ENCODE measurements around the gene CHPF. TPM values are rescaled to one million over a fixed set of nuclear protein-coding genes. Genes with fewer than 3 reads are reported as not detected.

Gene CHPF
- total and polyA plus RNA-seq, 2 donors = 48.6 to 56.9 TPM

DNA sequence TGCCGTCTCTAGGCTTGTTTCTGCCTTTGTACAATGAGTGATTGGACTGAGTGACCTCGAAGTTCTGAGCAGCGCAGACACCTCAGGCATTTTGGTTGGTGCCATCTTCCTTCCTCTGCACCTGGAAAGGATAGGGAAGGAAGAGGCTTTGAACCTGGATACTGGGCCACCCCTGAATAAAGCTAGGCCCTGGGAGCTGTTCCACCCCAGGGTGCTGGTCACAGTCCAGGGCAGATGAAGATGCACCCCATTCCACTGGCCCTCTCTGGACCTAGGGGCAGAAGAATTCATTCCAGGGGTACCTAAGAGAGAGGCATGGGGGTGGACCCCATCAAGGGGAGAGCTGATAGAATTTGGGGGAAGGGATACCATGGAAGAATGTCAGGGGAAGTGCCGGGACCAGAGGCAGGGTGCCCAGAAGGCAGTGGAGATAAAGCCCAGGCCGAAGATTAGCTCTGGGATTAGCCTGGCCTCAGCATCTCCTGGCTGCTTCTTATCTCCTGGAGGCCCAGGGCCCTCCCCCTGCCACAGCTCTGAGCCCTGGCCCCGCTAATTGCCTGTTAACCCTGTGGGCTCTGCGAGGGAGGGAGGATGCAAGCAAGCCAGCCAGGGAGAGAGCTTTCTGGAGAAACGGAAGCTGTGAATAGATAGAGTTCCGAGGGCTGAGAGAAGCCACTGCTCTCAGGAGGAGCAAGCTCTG, 17.9 kb downstream of the CHPF start:
- Histone ChIP-seq H3K36me3 (ENCODE audit: insufficient read depth) (no peaks in the 10 kb centered on the region), H3K4me3 (ENCODE audit: low read depth, low read length) (no peak overlapping the region), H3K4me1 (ENCODE audit: insufficient read depth) (no peaks in the 10 kb centered on the region), H3K27ac (ENCODE audit: low read depth) (no peak overlapping the region)
- WGBS = 42% methylated on average over 9 of the region's 9 CpGs
- DNase-seq (ENCODE audit: extremely low spot score) = no peak

DNA sequence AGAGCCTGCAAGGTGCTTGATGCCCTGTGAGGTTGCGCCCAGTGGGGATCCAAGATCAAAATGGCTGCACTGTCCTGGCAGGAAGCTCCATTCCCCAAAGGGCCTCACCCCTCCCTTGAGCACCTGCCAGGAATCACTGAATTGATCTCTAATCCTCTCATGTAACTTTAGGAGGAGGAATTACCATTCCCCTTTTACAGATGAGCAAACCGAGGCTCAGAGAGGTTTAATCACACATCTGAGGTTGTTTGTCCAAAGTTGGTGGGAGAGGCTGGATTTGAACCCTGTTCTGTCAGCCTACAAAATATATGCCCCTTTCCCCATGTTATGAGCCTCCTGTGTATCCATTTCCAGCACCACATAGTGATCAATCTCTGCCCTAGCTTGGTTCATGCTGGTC, 18.8 kb downstream of the CHPF start:
- DNase-seq (ENCODE audit: extremely low spot score) = no peak
- 95% methylated on average over 2 of the region's 2 CpGs for WGBS
- H3K36me3 ChIP-seq (ENCODE audit: insufficient read depth) = no peaks in the 10 kb centered on the region

GRCh38 chr2:219523031-219523671, 20.5 kb downstream of the CHPF start:
- DNase-seq (ENCODE audit: extremely low spot score) = no peak
- 31% methylated on average over 24 of the region's 24 CpGs for WGBS
- Histone ChIP-seq H3K27ac (ENCODE audit: low read depth) (no peak overlapping the region), H3K4me1 (ENCODE audit: insufficient read depth) (no peaks in the 10 kb centered on the region), H3K4me3 (ENCODE audit: low read depth, low read length) (peak overlapping the region; percentile 15), H3K36me3 (ENCODE audit: insufficient read depth) (no peaks in the 10 kb centered on the region)

More for the DNA sequence above, 18.8 kb downstream of the CHPF start:
- Histone ChIP-seq H3K27ac (ENCODE audit: low read depth) (no peak overlapping the region), H3K4me3 (ENCODE audit: low read depth, low read length) (no peak overlapping the region), H3K4me1 (ENCODE audit: insufficient read depth) (no peaks in the 10 kb centered on the region)

GRCh38 chr2:219522111-219523030, 21.2 kb downstream of the CHPF start:
- H3K4me3 ChIP-seq (ENCODE audit: low read depth, low read length) = peak overlapping the region; percentile 15
- H3K27ac ChIP-seq (ENCODE audit: low read depth) = no peak overlapping the region
- no peaks in the 10 kb centered on the region for H3K36me3 ChIP-seq (ENCODE audit: insufficient read depth)
- 2% methylated on average over 70 of the region's 70 CpGs for WGBS
- no peaks in the 10 kb centered on the region for H3K4me1 ChIP-seq (ENCODE audit: insufficient read depth)
- DNase-seq (ENCODE audit: extremely low spot score) = no peak

DNA sequence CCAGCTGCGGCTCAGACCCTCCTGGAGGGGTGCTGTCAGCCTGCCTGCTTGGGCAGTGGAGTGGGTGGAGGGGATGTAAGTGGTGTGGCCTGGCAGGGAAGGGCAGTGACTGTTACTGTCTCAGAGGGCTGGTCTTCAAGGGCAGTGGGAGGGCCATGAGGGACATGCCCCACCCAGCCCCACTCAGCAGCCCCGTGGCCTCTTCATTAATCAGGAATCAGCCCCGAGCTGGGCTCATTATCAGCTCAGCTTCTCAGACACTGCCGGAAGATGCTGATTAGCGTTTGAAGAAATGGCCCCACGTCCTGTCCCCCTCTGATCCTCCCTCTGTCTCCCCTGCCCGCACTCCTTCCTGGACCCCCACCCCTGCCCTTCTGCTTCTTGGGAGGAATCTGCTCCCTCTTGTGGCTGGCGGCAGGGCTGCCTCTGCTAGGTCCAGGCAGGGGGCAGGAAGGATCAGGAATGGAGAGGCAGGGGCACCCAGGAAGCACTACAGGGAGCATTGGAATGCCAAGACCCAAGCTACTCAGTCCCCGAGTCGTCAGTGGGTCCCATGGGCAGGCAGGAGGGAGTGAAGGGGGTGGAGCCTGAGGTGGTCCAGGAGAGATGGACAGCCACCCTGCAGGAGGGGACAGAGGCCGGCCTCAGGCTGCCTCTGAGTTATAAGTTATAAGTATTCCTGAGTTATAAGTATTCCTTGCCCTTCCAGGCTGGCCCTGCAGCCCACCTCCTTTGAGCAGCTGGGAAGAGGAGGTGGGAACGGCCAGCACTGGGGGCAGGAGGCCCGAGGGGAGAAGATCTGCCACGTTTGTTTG, 22.3 kb downstream of the CHPF start:
- no peak overlapping the region for H3K27ac ChIP-seq (ENCODE audit: low read depth)
- H3K4me3 ChIP-seq (ENCODE audit: low read depth, low read length) = no peak overlapping the region
- H3K4me1 ChIP-seq (ENCODE audit: insufficient read depth) = no peaks in the 10 kb centered on the region
- no peak for DNase-seq (ENCODE audit: extremely low spot score)
- 24% methylated on average over 14 of the region's 14 CpGs for WGBS
- H3K36me3 ChIP-seq (ENCODE audit: insufficient read depth) = no peaks in the 10 kb centered on the region

DNA sequence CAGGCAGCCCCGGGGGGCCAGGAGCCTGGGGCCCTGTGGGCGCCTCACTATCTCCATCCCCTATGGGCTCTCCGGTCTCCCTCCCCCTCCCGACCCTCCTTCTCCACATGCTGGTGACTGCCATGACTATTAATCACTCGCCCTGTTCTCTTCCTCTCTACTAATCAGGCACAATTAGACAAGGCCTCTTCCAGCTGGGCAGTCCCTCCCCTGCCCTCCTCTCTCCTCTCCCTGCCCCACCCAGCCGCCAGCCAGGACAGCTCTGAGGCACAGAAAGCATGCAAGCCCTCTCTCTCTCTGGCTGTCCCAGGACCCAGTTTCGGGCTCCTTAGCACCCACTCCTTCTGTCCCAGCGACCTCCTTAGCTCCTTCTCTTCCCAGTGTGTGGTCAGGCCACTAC, 23.5 kb downstream of the CHPF start:
- Histone ChIP-seq H3K27ac (ENCODE audit: low read depth) (no peak overlapping the region), H3K4me3 (ENCODE audit: low read depth, low read length) (no peak overlapping the region), H3K36me3 (ENCODE audit: insufficient read depth) (no peaks in the 10 kb centered on the region), H3K4me1 (ENCODE audit: insufficient read depth) (no peaks in the 10 kb centered on the region)
- 79% methylated on average over 8 of the region's 8 CpGs for WGBS
- no peak for DNase-seq (ENCODE audit: extremely low spot score)

DNA sequence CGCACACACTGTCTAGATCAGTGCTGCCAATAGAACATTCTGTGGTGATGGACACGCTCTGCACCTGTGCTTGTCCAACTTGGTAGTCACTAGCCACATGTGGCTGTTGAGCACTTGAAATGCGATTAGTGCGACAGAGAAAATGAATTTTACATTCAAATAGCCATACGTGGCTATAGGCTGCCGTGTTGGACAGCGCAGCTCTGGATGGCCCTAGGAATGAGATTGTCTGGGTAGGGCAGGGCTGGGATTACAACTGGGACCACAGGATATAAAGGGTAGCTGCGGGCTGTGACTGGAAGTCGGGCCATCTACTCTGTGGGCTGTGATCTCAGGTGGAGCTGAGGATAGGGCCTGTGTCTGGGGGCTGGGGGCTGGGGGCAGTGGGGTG, 24.1 kb downstream of the CHPF start:
- DNase-seq (ENCODE audit: extremely low spot score) = no peak
- Histone ChIP-seq H3K4me3 (ENCODE audit: low read depth, low read length) (no peak overlapping the region), H3K36me3 (ENCODE audit: insufficient read depth) (no peaks in the 10 kb centered on the region), H3K4me1 (ENCODE audit: insufficient read depth) (no peaks in the 10 kb centered on the region), H3K27ac (ENCODE audit: low read depth) (no peak overlapping the region)
- 83% methylated on average over 9 of the region's 9 CpGs for whole genome bisulfite sequencing

- 68% methylated on average over 10 of the region's 10 CpGs for WGBS
- Histone ChIP-seq H3K36me3 (ENCODE audit: insufficient read depth) (no peaks in the 10 kb centered on the region), H3K27ac (ENCODE audit: low read depth) (no peak overlapping the region), H3K4me3 (ENCODE audit: low read depth, low read length) (no peak overlapping the region), H3K4me1 (ENCODE audit: insufficient read depth) (no peaks in the 10 kb centered on the region)
- DNase-seq (ENCODE audit: extremely low spot score) = no peak
These were observed 25.4 kb downstream of the CHPF start for GRCh38 chr2:219517954-219518778.

DNA sequence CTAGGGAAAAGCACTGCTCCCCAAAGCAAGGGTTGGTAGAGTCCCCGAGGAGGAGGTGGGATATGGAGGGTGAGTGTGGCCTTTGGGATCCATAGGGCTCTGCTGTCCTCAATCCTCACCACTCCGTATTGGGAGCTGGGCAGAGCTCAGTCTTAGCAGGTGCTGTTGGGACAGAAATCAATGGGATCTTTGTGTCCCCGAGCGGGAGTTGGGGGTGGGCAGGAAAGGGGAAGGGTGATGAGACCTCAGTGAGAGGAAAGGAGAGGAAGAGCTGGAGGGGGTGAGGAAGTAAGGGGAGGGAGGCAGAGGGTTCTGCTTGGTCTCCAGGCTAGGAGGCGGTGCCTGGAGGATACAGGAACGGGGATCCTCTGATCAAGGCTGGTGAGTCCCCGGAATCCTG, 26.7 kb downstream of the CHPF start:
- DNase-seq (ENCODE audit: extremely low spot score) = no peak
- 76% methylated on average over 7 of the region's 7 CpGs for WGBS
- Histone ChIP-seq H3K4me3 (ENCODE audit: low read depth, low read length) (no peak overlapping the region), H3K4me1 (ENCODE audit: insufficient read depth) (no peaks in the 10 kb centered on the region), H3K27ac (ENCODE audit: low read depth) (no peak overlapping the region), H3K36me3 (ENCODE audit: insufficient read depth) (no peaks in the 10 kb centered on the region)

GRCh38 chr2:219515874-219516629, 27.6 kb downstream of the CHPF start:
- DNase-seq (ENCODE audit: extremely low spot score) = no peak
- no peaks in the 10 kb centered on the region for H3K4me1 ChIP-seq (ENCODE audit: insufficient read depth)
- no peak overlapping the region for H3K27ac ChIP-seq (ENCODE audit: low read depth)
- 77% methylated on average over 17 of the region's 17 CpGs for WGBS
- H3K36me3 ChIP-seq (ENCODE audit: insufficient read depth) = no peaks in the 10 kb centered on the region
- H3K4me3 ChIP-seq (ENCODE audit: low read depth, low read length) = no peak overlapping the region

- DNase-seq (ENCODE audit: extremely low spot score) = no peak
- H3K27ac ChIP-seq (ENCODE audit: low read depth) = no peak overlapping the region
- H3K4me1 ChIP-seq (ENCODE audit: insufficient read depth) = no peaks in the 10 kb centered on the region
- 83% methylated on average over 21 of the region's 21 CpGs for WGBS
- H3K36me3 ChIP-seq (ENCODE audit: insufficient read depth) = no peaks in the 10 kb centered on the region
- H3K4me3 ChIP-seq (ENCODE audit: low read depth, low read length) = no peak overlapping the region
These were observed 28.8 kb downstream of the CHPF start for GRCh38 chr2:219514836-219515235.

- H3K4me3 ChIP-seq (ENCODE audit: low read depth, low read length) = no peak within 1 kb of the TSS
- DNase-seq (ENCODE audit: extremely low spot score) = no peak
- 10% methylated on average over 31 of the region's 31 CpGs for WGBS
These were observed 29.3 kb downstream of the CHPF start, which contains the start of gene ASIC4 for GRCh38 chr2:219514196-219514761. Gene ASIC4 (plus strand): TSS chr2:219514482. CDS start chr2:219514725, 243 bp downstream.

More at GRCh38 chr2:219514196-219514761, 29.3 kb downstream of the CHPF start, which contains the start of gene ASIC4:
- Histone ChIP-seq H3K4me1 (ENCODE audit: insufficient read depth) (no peaks in the 10 kb centered on the region), H3K36me3 (ENCODE audit: insufficient read depth) (no peaks in the 10 kb centered on the region), H3K27ac (ENCODE audit: low read depth) (no peak within 1 kb of the TSS)
